GM20000 (cell line): ENCODE data around the gene SPDYC.

Experiments
- DNase-seq: peaks from one replicate; pipeline ENCODE4 v3.0.0; 2012; ENCODE audit warnings: low spot score
- TF ChIP-seq, protein P1 (sequence below): IDR thresholded peaks from 2 replicates; pipeline ENCODE4 v1.5.1; 2012; ENCODE audit warnings: mild to moderate bottlenecking, control low read depth; ENCODE audit errors: extremely low read depth, missing control alignments

Gene SPDYC

DNA sequence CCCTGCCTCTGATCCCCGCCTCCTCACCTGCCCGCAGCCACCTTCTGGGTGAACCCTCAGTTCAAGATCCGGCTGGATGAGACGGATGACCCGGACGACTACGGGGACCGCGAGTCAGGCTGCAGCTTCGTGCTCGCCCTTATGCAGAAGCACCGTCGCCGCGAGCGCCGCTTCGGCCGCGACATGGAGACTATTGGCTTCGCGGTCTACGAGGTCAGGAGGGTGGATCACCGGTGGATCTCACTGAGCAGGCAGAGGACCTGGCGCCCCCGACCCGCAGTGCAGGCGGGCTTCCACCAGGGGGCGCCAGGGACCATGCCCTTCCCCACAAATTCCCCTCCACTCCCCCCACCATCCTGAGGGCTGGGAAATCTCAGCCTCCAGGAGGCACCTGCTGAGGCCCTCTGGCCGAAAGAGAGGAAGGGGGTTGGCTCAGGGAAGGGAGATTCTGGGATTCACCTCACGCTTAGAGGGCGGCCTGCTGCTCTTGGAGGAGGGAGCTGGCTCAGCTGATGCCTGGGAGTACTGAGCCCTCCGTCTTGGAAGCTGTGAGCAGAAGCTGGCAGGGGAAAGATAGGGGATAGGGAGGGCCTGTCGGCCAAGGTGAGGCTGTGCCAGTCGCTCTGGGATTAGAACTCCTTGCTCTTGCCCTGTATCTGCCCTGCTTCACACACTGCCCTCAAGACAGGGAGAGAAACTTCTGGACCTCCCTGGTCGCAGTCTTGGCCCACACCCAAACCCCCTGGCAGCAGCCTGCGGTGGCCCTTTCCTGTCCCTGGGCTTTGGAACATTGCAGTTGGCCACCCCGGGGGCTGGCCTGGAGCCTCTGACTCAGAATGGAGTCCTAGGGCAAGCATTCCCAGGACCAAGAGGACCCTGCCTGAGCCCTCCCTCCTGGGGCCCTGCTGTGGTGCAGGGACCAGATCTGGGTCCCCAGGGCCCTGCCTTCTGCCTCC, 34.9 kb downstream of the SPDYC start:
- peak; percentile 82 for DNase-seq
- TF ChIP-seq, protein P1, sequence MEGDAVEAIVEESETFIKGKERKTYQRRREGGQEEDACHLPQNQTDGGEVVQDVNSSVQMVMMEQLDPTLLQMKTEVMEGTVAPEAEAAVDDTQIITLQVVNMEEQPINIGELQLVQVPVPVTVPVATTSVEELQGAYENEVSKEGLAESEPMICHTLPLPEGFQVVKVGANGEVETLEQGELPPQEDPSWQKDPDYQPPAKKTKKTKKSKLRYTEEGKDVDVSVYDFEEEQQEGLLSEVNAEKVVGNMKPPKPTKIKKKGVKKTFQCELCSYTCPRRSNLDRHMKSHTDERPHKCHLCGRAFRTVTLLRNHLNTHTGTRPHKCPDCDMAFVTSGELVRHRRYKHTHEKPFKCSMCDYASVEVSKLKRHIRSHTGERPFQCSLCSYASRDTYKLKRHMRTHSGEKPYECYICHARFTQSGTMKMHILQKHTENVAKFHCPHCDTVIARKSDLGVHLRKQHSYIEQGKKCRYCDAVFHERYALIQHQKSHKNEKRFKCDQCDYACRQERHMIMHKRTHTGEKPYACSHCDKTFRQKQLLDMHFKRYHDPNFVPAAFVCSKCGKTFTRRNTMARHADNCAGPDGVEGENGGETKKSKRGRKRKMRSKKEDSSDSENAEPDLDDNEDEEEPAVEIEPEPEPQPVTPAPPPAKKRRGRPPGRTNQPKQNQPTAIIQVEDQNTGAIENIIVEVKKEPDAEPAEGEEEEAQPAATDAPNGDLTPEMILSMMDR: peak; percentile 84

DNA sequence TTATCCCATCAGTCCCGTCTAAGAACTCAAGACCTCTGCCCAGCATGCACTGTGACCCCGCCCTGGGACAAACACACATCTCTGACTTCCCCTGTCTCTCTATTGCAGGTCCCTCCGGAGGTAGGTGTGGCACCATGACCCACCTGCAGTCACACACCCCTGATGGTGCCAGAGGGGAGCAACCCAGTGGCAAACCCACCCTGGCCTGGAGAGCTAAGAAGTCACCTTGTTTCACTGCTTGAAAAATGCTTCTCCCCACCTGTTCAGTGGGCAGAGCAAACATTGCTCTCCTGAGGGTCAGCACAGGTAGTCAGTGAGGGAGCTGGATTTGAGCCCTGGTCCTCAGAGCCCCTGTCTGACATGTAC, 35.6 kb downstream of the SPDYC start:
- DNase-seq: no peak
- TF ChIP-seq, protein P1: no peak

DNA sequence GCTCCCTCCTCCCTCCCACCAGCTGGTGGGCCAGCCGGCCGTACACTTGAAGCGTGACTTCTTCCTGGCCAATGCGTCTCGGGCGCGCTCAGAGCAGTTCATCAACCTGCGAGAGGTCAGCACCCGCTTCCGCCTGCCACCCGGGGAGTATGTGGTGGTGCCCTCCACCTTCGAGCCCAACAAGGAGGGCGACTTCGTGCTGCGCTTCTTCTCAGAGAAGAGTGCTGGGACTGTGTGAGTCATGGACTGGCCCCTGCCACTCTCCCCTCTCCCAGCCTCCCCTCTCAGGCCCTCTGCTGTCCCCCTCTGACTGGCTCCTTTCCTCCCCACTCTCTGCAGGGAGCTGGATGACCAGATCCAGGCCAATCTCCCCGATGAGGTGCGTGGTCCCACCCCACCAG, 36.4 kb downstream of the SPDYC start:
- TF ChIP-seq, protein P1: no peak
- DNase-seq: no peak

GRCh38 chr11:65206901-65207300, 36.9 kb downstream of the SPDYC start:
- no peak for DNase-seq
- TF ChIP-seq, protein P1: no peak

DNA sequence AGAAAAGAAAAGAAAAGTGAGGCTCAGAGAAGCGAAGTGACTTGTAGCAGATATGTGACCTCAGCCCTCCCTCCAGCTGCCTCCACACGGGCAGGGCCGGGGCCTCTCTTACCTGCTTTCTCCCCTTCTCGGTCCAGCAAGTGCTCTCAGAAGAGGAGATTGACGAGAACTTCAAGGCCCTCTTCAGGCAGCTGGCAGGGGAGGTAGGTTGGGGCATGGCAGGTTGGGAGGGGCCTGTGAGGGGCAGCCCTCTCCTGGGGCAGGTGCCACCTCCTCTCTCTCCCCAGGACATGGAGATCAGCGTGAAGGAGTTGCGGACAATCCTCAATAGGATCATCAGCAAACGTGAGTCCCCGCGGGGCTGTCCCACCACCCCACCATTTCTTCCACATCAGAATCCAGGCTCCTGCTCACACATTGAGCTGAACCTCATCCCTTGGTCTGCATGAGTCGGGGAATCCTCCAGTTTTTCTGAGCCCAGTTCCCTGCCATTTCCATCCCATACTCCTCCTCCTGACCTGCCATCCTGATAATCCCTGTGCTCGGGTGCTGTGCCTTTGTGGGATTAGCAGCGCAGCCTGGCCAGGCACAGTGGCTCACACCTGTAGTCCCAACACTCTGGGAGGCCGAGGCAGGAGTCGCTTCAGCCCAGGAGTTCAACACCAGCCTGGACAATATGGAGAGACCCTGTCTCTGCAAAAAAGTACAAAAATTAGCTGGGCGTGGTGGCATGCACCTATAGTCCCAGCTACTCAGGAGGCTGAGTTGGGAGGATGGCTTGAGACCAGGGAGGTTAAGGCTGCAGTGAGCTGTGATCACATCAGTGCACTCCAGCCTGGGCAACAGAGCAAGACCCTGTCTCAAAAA, 38.1 kb downstream of the SPDYC start:
- TF ChIP-seq, protein P1: no peak
- no peak for DNase-seq

DNA sequence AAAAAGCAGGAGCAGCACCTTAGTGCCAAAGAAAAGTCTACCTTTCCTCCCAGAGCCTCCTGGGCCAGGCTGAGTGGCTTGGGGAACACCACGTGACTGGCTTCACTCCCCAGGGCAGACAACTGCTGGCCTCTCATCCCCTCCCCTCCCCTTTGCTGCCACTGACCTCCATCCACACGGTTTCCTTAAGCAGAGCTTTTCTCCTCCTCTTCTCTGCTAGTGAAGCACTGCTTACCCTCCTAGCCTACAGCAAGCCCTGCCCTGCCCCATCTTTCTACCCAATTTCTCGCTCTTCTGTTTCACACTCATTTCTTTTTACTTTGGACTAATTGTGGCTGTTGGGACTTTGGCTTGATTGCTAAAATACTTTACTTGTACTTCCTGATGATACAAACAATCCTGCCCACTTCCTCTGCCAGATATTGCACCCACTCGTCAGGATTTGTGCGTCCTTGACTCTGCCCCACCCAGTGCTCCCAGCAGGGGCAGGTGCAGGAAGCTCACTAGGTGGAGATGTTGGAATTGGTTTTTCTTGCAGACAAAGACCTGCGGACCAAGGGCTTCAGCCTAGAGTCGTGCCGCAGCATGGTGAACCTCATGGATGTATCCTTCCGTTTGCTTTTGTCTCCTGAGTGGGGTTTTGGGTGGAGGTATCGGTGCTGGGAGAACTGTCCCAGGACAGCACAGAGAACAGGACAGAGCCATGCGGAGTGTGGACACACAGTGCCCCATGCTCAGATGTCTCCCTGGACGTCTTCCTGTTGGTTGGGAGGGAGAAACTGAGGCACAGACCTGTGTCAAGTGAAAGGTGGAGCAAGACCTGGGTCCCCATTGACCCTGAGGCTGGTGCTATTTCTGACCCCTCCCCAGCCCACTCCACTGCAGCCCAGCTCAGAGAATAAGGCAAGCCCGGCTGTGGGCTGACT, 39.0 kb downstream of the SPDYC start:
- DNase-seq: no peak
- TF ChIP-seq, protein P1: no peak
